ENCODE results near the gene CFAP410.

- no peak for TF ChIP-seq EZH2phosphoT487 (IDR thresholded peaks at IDR 0.05; ENCODE audit: insufficient read depth, low read depth)
- no peak for TF ChIP-seq EZH2 (IDR thresholded peaks at IDR 0.05; ENCODE audit: insufficient read depth, poor library complexity, severe bottlenecking)
Observed at GRCh38 chr21:44348861-44349260, 9.7 kb upstream of the CFAP410 start.
